NB4 (cell line): Measurements from ENCODE around the gene FSTL5.

ENCODE experiments used
- CTCF ChIP-seq: IDR thresholded peaks from one replicate; pipeline ENCODE4 v1.5.1; 2012; ENCODE audit warnings: low read depth, low read length
- MAX ChIP-seq: IDR thresholded peaks from 2 replicates; pipeline ENCODE4 v1.6.1; 2011; ENCODE audit warnings: low read depth, low read length
- MYC ChIP-seq: IDR thresholded peaks from 2 replicates; pipeline ENCODE4 v1.6.1; 2011; ENCODE audit warnings: low read depth, low read length
- POLR2A ChIP-seq: IDR thresholded peaks from 2 replicates; pipeline ENCODE4 v1.6.1; 2011; ENCODE audit warnings: mild to moderate bottlenecking; ENCODE audit not compliant: insufficient read length; ENCODE audit errors: extremely low read depth

GRCh38 chr4:161336016-161336530 is 827.7 kb downstream of the FSTL5 start:
- TF ChIP-seq MYC (no peak), CTCF (no peak), POLR2A (no peak), MAX (no peak)
